WTC11 (cell line): ENCODE data around the gene DNAH7. TPM values are rescaled to one million over a fixed set of nuclear protein-coding genes. Genes with fewer than 3 reads are reported as not detected.

Experiments used
- ATAC-seq: fragments of 200-7000 bp; cut with Tn5 transposase; 2 replicates; pipeline ENCODE4 v1.10.0; 2021; ENCODE audit warnings: mild to moderate bottlenecking, moderate library complexity
- CTCF ChIA-PET: fragments of 300-600 bp; sonication (Branson Sonifier 250); formaldehyde crosslinking; loops from one replicate; lab custom pipeline; 2021; ENCODE audit warnings: antibody characterized with exemption; lab: Charles Lee
- POLR2A ChIA-PET: fragments of 350-600 bp; sonication (Branson Sonifier 250); formaldehyde crosslinking; loops from one replicate; lab custom pipeline; 2021; ENCODE audit warnings: antibody characterized with exemption; lab: Charles Lee
- DNase-seq: peaks from one replicate; pipeline ENCODE4 v3.0.0; 2021; ENCODE audit warnings: low spot score
- H3K27ac Mint-ChIP-seq: 2 replicates; pipeline ENCODE4 v1.8.0; 2021; ENCODE audit warnings: mixed read lengths
- H3K27me3 Mint-ChIP-seq: 2 replicates; pipeline ENCODE4 v1.8.0; 2021; ENCODE audit warnings: low read depth, mild to moderate bottlenecking, moderate library complexity, mixed read lengths
- H3K36me3 Mint-ChIP-seq: 2 replicates; pipeline ENCODE4 v1.8.0; 2021; ENCODE audit warnings: mixed read lengths
- H3K4me1 Mint-ChIP-seq: 2 replicates; pipeline ENCODE4 v1.8.0; 2022; ENCODE audit warnings: mixed read lengths
- H3K4me3 Mint-ChIP-seq: 2 replicates; pipeline ENCODE4 v1.8.0; 2021; ENCODE audit warnings: mild to moderate bottlenecking, moderate library complexity, mixed read lengths
- H3K9me3 Mint-ChIP-seq: 2 replicates; pipeline ENCODE4 v1.8.0; 2021; ENCODE audit warnings: mixed read lengths
- CREM ChIP-seq: sonication (generic); formaldehyde crosslinking; IDR thresholded peaks from 2 replicates; pipeline ENCODE4 v1.8.1; 2022; ENCODE audit warnings: mild to moderate bottlenecking, missing genetic modification reagents, moderate library complexity
- GABPB1 ChIP-seq: sonication (generic); formaldehyde crosslinking; IDR thresholded peaks from 2 replicates; pipeline ENCODE4 v1.8.1; 2023; ENCODE audit warnings: mild to moderate bottlenecking, missing genetic modification reagents
- GTF2I ChIP-seq: fragments of 250-450 bp; sonication (Bioruptor Pico); conservative IDR thresholded peaks from 2 replicates; pipeline ENCODE4 v1.4.0; 2021; ENCODE audit warnings: mild to moderate bottlenecking
- JAZF1 ChIP-seq: fragments of 250-450 bp; sonication (Bioruptor Pico); IDR thresholded peaks from 2 replicates; pipeline ENCODE4 v1.9.0; 2021; ENCODE audit warnings: moderate library complexity, mild to moderate bottlenecking, inconsistent platforms
- MXD4 ChIP-seq: fragments of 250-450 bp; sonication (Bioruptor Pico); IDR thresholded peaks from 2 replicates; pipeline ENCODE4 v1.8.0; 2021; ENCODE audit warnings: mild to moderate bottlenecking, moderate library complexity, borderline replicate concordance
- SMAD3 ChIP-seq: sonication (generic); formaldehyde crosslinking; IDR thresholded peaks from 2 replicates; pipeline ENCODE4 v1.8.0; 2022; ENCODE audit warnings: missing genetic modification reagents, mild to moderate bottlenecking, borderline replicate concordance
- SP1 ChIP-seq: sonication (generic); formaldehyde crosslinking; conservative IDR thresholded peaks from 2 replicates; pipeline ENCODE4 v1.8.1; 2022; ENCODE audit warnings: missing genetic modification reagents
- ZNF121 ChIP-seq: sonication (generic); formaldehyde crosslinking; IDR thresholded peaks from 2 replicates; pipeline ENCODE4 v1.8.0; 2023; ENCODE audit warnings: missing genetic modification reagents
- ZNF396 ChIP-seq: fragments of 250-450 bp; sonication (Bioruptor Pico); IDR thresholded peaks from 2 replicates; pipeline ENCODE4 v1.8.0; 2021; ENCODE audit warnings: mild to moderate bottlenecking, moderate library complexity, borderline replicate concordance
- ZNF671 ChIP-seq: fragments of 250-450 bp; sonication (Bioruptor Pico); IDR thresholded peaks from 2 replicates; pipeline ENCODE4 v1.8.0; 2021; ENCODE audit warnings: mild to moderate bottlenecking
- total RNA-seq: library from RNA; stranded (reverse); gene quantifications from 3 replicates; pipeline ENCODE4 v1.2.3, GENCODE V29; 2021
- TF ChIP-seq, protein P1 (sequence below): sonication (generic); formaldehyde crosslinking; IDR thresholded peaks from 2 replicates; pipeline ENCODE4 v1.8.0; 2023; ENCODE audit warnings: missing genetic modification reagents, mild to moderate bottlenecking, borderline replicate concordance
- TF ChIP-seq, protein P2 (sequence below): sonication (generic); formaldehyde crosslinking; IDR thresholded peaks from 2 replicates; pipeline ENCODE4 v1.8.0; 2022; ENCODE audit warnings: mild to moderate bottlenecking, missing genetic modification reagents
- TF ChIP-seq, protein P3 (sequence below): sonication (generic); formaldehyde crosslinking; IDR thresholded peaks from 2 replicates; pipeline ENCODE4 v1.8.1; 2023; ENCODE audit warnings: mild to moderate bottlenecking, moderate library complexity, missing genetic modification reagents
- TF ChIP-seq, protein P4 (sequence below): sonication (generic); formaldehyde crosslinking; IDR thresholded peaks from 2 replicates; pipeline ENCODE4 v1.8.0; 2022; ENCODE audit warnings: missing genetic modification reagents
- TF ChIP-seq, protein P5 (sequence below): sonication (generic); formaldehyde crosslinking; IDR thresholded peaks from 2 replicates; pipeline ENCODE4 v1.8.1; 2022; ENCODE audit warnings: low read depth, missing genetic modification reagents, borderline replicate concordance
- TF ChIP-seq, protein P6 (sequence below): sonication (generic); formaldehyde crosslinking; IDR thresholded peaks from 2 replicates; pipeline ENCODE4 v1.8.0; 2022; ENCODE audit warnings: mild to moderate bottlenecking, missing genetic modification reagents

DNAH7 gene
- total RNA-seq, 1 experiment from 2014 or later: 0.04 TPM

DNA sequence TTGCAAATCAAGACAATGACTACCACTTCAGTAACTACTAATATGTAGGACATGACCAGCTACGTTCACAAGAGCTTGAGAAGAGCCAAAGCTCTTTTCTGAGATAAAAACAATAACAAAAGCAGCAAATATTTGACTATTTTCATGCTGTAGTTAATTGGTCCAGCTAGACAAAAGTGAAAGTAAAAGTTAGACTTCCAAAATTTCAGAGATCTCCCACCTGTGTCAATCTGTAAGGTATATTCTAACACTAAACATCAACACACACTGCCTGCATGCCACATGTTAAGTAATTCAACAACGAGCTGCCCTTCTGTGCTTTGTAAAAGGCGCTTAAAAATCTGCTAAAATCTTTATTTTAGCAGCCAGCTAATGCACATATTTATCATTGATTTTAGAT is 225.7 kb downstream of the DNAH7 start:
- ChIA-PET CTCF (interaction anchor here (0.7 kb wide), 1 partner anchor 83 kb away, joined by 3 read pairs; no protein-coding TSS in a partner anchor), POLR2A (no interaction called here)
- Mint-ChIP-seq H3K36me3 (no peaks in the 10 kb centered on the region), H3K9me3 (peaks cover 5% of the 10 kb centered on the region; the same call in 1 of the 2 replicates), H3K27ac (no peak overlapping the region), H3K27me3 (no peaks in the 10 kb centered on the region), H3K4me1 (no peaks in the 10 kb centered on the region), H3K4me3 (no peak overlapping the region)
- DNase-seq (no peak), ATAC-seq (no peak)
- TF ChIP-seq, protein P1, sequence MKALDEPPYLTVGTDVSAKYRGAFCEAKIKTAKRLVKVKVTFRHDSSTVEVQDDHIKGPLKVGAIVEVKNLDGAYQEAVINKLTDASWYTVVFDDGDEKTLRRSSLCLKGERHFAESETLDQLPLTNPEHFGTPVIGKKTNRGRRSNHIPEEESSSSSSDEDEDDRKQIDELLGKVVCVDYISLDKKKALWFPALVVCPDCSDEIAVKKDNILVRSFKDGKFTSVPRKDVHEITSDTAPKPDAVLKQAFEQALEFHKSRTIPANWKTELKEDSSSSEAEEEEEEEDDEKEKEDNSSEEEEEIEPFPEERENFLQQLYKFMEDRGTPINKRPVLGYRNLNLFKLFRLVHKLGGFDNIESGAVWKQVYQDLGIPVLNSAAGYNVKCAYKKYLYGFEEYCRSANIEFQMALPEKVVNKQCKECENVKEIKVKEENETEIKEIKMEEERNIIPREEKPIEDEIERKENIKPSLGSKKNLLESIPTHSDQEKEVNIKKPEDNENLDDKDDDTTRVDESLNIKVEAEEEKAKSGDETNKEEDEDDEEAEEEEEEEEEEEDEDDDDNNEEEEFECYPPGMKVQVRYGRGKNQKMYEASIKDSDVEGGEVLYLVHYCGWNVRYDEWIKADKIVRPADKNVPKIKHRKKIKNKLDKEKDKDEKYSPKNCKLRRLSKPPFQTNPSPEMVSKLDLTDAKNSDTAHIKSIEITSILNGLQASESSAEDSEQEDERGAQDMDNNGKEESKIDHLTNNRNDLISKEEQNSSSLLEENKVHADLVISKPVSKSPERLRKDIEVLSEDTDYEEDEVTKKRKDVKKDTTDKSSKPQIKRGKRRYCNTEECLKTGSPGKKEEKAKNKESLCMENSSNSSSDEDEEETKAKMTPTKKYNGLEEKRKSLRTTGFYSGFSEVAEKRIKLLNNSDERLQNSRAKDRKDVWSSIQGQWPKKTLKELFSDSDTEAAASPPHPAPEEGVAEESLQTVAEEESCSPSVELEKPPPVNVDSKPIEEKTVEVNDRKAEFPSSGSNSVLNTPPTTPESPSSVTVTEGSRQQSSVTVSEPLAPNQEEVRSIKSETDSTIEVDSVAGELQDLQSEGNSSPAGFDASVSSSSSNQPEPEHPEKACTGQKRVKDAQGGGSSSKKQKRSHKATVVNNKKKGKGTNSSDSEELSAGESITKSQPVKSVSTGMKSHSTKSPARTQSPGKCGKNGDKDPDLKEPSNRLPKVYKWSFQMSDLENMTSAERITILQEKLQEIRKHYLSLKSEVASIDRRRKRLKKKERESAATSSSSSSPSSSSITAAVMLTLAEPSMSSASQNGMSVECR (CRISPR knock-in tag): no peak
- TF ChIP-seq, protein P2, sequence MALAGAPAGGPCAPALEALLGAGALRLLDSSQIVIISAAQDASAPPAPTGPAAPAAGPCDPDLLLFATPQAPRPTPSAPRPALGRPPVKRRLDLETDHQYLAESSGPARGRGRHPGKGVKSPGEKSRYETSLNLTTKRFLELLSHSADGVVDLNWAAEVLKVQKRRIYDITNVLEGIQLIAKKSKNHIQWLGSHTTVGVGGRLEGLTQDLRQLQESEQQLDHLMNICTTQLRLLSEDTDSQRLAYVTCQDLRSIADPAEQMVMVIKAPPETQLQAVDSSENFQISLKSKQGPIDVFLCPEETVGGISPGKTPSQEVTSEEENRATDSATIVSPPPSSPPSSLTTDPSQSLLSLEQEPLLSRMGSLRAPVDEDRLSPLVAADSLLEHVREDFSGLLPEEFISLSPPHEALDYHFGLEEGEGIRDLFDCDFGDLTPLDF (CRISPR knock-in tag): no peak
- TF ChIP-seq SP1 (CRISPR knock-in tag) (no peak), JAZF1 (no peak), GTF2I (CRISPR knock-in tag) (no peak)
- TF ChIP-seq, protein P3, sequence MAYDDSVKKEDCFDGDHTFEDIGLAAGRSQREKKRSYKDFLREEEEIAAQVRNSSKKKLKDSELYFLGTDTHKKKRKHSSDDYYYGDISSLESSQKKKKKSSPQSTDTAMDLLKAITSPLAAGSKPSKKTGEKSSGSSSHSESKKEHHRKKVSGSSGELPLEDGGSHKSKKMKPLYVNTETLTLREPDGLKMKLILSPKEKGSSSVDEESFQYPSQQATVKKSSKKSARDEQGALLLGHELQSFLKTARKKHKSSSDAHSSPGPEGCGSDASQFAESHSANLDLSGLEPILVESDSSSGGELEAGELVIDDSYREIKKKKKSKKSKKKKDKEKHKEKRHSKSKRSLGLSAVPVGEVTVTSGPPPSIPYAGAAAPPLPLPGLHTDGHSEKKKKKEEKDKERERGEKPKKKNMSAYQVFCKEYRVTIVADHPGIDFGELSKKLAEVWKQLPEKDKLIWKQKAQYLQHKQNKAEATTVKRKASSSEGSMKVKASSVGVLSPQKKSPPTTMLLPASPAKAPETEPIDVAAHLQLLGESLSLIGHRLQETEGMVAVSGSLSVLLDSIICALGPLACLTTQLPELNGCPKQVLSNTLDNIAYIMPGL: no peak

DNA sequence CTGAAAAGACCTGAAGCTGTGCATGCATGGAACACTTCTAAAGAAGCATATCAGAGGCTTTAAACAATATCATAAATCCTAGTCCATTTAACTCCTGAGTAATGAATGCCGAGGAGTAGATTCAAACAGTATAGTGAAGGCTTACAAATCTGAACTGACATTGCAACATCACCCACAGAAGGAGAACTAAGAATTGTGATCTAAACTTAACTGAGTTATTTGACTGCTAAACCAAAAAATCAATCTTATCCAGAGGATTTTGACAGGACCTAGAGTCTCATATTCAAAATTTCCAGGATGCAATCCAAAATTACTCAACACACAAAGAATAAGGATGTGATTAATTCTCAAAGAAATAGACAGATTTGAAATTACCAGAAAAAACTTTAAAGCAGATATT is 230.6 kb downstream of the DNAH7 start:
- DNase-seq (no peak), ATAC-seq (no peak)
- no peak overlapping the region for H3K4me3 Mint-ChIP-seq
- H3K9me3 Mint-ChIP-seq: 0 out of 2 replicates have a peak, but pooled peaks cover 5% of the 10 kb centered on the region
- H3K4me1 Mint-ChIP-seq: no peaks in the 10 kb centered on the region
- no peak for TF ChIP-seq ZNF396 (CRISPR knock-in tag)
- TF ChIP-seq, protein P4, sequence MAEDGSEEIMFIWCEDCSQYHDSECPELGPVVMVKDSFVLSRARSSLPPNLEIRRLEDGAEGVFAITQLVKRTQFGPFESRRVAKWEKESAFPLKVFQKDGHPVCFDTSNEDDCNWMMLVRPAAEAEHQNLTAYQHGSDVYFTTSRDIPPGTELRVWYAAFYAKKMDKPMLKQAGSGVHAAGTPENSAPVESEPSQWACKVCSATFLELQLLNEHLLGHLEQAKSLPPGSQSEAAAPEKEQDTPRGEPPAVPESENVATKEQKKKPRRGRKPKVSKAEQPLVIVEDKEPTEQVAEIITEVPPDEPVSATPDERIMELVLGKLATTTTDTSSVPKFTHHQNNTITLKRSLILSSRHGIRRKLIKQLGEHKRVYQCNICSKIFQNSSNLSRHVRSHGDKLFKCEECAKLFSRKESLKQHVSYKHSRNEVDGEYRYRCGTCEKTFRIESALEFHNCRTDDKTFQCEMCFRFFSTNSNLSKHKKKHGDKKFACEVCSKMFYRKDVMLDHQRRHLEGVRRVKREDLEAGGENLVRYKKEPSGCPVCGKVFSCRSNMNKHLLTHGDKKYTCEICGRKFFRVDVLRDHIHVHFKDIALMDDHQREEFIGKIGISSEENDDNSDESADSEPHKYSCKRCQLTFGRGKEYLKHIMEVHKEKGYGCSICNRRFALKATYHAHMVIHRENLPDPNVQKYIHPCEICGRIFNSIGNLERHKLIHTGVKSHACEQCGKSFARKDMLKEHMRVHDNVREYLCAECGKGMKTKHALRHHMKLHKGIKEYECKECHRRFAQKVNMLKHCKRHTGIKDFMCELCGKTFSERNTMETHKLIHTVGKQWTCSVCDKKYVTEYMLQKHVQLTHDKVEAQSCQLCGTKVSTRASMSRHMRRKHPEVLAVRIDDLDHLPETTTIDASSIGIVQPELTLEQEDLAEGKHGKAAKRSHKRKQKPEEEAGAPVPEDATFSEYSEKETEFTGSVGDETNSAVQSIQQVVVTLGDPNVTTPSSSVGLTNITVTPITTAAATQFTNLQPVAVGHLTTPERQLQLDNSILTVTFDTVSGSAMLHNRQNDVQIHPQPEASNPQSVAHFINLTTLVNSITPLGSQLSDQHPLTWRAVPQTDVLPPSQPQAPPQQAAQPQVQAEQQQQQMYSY (CRISPR knock-in tag): no peak
- TF ChIP-seq CREM: no peak
- TF ChIP-seq ZNF121 (CRISPR knock-in tag): no peak
- TF ChIP-seq MXD4: no peak
- no peak for TF ChIP-seq SMAD3 (CRISPR knock-in tag)
- TF ChIP-seq, protein P2 (CRISPR knock-in tag): no peak
- no peak for TF ChIP-seq ZNF671 (CRISPR knock-in tag)
- TF ChIP-seq, protein P5, sequence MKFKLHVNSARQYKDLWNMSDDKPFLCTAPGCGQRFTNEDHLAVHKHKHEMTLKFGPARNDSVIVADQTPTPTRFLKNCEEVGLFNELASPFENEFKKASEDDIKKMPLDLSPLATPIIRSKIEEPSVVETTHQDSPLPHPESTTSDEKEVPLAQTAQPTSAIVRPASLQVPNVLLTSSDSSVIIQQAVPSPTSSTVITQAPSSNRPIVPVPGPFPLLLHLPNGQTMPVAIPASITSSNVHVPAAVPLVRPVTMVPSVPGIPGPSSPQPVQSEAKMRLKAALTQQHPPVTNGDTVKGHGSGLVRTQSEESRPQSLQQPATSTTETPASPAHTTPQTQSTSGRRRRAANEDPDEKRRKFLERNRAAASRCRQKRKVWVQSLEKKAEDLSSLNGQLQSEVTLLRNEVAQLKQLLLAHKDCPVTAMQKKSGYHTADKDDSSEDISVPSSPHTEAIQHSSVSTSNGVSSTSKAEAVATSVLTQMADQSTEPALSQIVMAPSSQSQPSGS (CRISPR knock-in tag): no peak
- TF ChIP-seq, protein P6, sequence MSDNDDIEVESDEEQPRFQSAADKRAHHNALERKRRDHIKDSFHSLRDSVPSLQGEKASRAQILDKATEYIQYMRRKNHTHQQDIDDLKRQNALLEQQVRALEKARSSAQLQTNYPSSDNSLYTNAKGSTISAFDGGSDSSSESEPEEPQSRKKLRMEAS (CRISPR knock-in tag): no peak
- TF ChIP-seq GTF2I (CRISPR knock-in tag): no peak
- no peak for TF ChIP-seq GABPB1 (CRISPR knock-in tag)
- CTCF ChIA-PET: no interaction called here
- POLR2A ChIA-PET: no interaction called here
- no peaks in the 10 kb centered on the region for H3K36me3 Mint-ChIP-seq
- H3K27me3 Mint-ChIP-seq: no peaks in the 10 kb centered on the region
- H3K27ac Mint-ChIP-seq: no peak overlapping the region
